ENCODE measurements around the gene ZNF154.
"Not testable (repeated sequence)": the region's sequence is repeated elsewhere in the genome, so short reads cannot be mapped to it uniquely, and the experiment has no call there.

The ZNF154 gene

GRCh38 chr19:57708641-57709361 lies at the start of gene ZNF154:
ZNF154 (minus strand) TSS chr19:57709204; CDS start chr19:57708971, 233 bp downstream.
- DNase-seq: no peak
- in situ Hi-C loops (cut with MboI; ENCODE audit: low pct_unique_long_range_greater_than_20kb, low sequenced_read_pairs): no loop called here

GRCh38 chr19:57757941-57758340 lies 48.9 kb upstream of the ZNF154 start:
- DNase-seq: no peak
- in situ Hi-C loops (cut with MboI; ENCODE audit: low pct_unique_long_range_greater_than_20kb, low sequenced_read_pairs): no loop called here

GRCh38 chr19:57755031-57755430 lies 46.0 kb upstream of the ZNF154 start:
- no peak for DNase-seq
- in situ Hi-C loops (cut with MboI; ENCODE audit: low pct_unique_long_range_greater_than_20kb, low sequenced_read_pairs): no loop called here

- in situ Hi-C loops (cut with MboI; ENCODE audit: low pct_unique_long_range_greater_than_20kb, low sequenced_read_pairs): no loop called here
- no peak for DNase-seq
Observed at GRCh38 chr19:57754091-57754673, 45.2 kb upstream of the ZNF154 start.

GRCh38 chr19:57748029-57748428 lies 39.0 kb upstream of the ZNF154 start:
- in situ Hi-C loops (cut with MboI; ENCODE audit: low pct_unique_long_range_greater_than_20kb, low sequenced_read_pairs): no loop called here
- no peak for DNase-seq

GRCh38 chr19:57747472-57747807 lies 38.4 kb upstream of the ZNF154 start:
- DNase-seq: no peak
- in situ Hi-C loops (cut with MboI; ENCODE audit: low pct_unique_long_range_greater_than_20kb, low sequenced_read_pairs): no loop called here

- in situ Hi-C loops (cut with MboI; ENCODE audit: low pct_unique_long_range_greater_than_20kb, low sequenced_read_pairs): no loop called here
- peak; percentile 94 for DNase-seq
Observed at GRCh38 chr19:57746580-57747471, 37.8 kb upstream of the ZNF154 start, which contains the start of gene ZNF776. ZNF776 (plus strand) TSS chr19:57746815; CDS start chr19:57747059, 244 bp downstream.

- DNase-seq; in situ Hi-C loops (cut with MboI; ENCODE audit: low pct_unique_long_range_greater_than_20kb, low sequenced_read_pairs): not testable (repeated sequence)
Observed at GRCh38 chr19:57738770-57739169, 29.8 kb upstream of the ZNF154 start.

- DNase-seq; in situ Hi-C loops (cut with MboI; ENCODE audit: low pct_unique_long_range_greater_than_20kb, low sequenced_read_pairs): not testable (repeated sequence)
Observed at GRCh38 chr19:57738320-57738719, 29.3 kb upstream of the ZNF154 start.

GRCh38 chr19:57720878-57721277 lies 11.9 kb upstream of the ZNF154 start:
- in situ Hi-C loops (cut with MboI; ENCODE audit: low pct_unique_long_range_greater_than_20kb, low sequenced_read_pairs): no loop called here
- DNase-seq: no peak

- DNase-seq: no peak
- in situ Hi-C loops (cut with MboI; ENCODE audit: low pct_unique_long_range_greater_than_20kb, low sequenced_read_pairs): no loop called here
Observed at GRCh38 chr19:57719901-57720519, 11.0 kb upstream of the ZNF154 start.

- DNase-seq: no peak
- in situ Hi-C loops (cut with MboI; ENCODE audit: low pct_unique_long_range_greater_than_20kb, low sequenced_read_pairs): no loop called here
Observed at GRCh38 chr19:57719424-57719823, 10.4 kb upstream of the ZNF154 start.

GRCh38 chr19:57712222-57712621 lies 3.2 kb upstream of the ZNF154 start:
- DNase-seq: no peak
- in situ Hi-C loops (cut with MboI; ENCODE audit: low pct_unique_long_range_greater_than_20kb, low sequenced_read_pairs): no loop called here

- in situ Hi-C loops (cut with MboI; ENCODE audit: low pct_unique_long_range_greater_than_20kb, low sequenced_read_pairs): no loop called here
- no peak for DNase-seq
Observed at GRCh38 chr19:57709616-57710015, 612 bp upstream of the ZNF154 start.

- in situ Hi-C loops (cut with MboI; ENCODE audit: low pct_unique_long_range_greater_than_20kb, low sequenced_read_pairs): no loop called here
Observed at GRCh38 chr19:57706346-57706745, 2.7 kb downstream of the ZNF154 start.

GRCh38 chr19:57701625-57702024 lies 7.4 kb downstream of the ZNF154 start:
- in situ Hi-C loops (cut with MboI; ENCODE audit: low pct_unique_long_range_greater_than_20kb, low sequenced_read_pairs): no loop called here
- no peak for DNase-seq

More at GRCh38 chr19:57706346-57706745, 2.7 kb downstream of the ZNF154 start:
- DNase-seq: no peak

GRCh38 chr19:57689750-57690149 lies 19.3 kb downstream of the ZNF154 start:
- no peak for DNase-seq
- in situ Hi-C loops (cut with MboI; ENCODE audit: low pct_unique_long_range_greater_than_20kb, low sequenced_read_pairs): no loop called here

- in situ Hi-C loops (cut with MboI; ENCODE audit: low pct_unique_long_range_greater_than_20kb, low sequenced_read_pairs): no loop called here
- peak; percentile 11 for DNase-seq
Observed at GRCh38 chr19:57688011-57688763, 20.8 kb downstream of the ZNF154 start.
